GM12878 (cell line): ENCODE data around the gene ARFGAP2. TPM values are rescaled to one million over a fixed set of nuclear protein-coding genes. Genes with fewer than 3 reads are reported as not detected.
A peak's percentile ranks its signal among the peaks of the same experiment; 100 is the strongest.

Source experiments
- CEBPB ChIP-seq, 2 experiments: fragments of 150-350 bp in 1 of 2; IDR thresholded peaks; 2 replicates each; pipeline ENCODE4 v1.6.1; 2012 to 2014; ENCODE audit warnings: low read depth in 2 of 2, low read length in 2 of 2, borderline replicate concordance in 1 of 2, inconsistent platforms in 1 of 2
- CHD2 ChIP-seq: IDR thresholded peaks from 2 replicates; pipeline ENCODE4 v1.6.1; 2011; ENCODE audit warnings: low read depth, low read length, improper control_type of control experiment, borderline replicate concordance
- CREM ChIP-seq: IDR thresholded peaks from 2 replicates; pipeline ENCODE4 v1.6.1; 2014; ENCODE audit warnings: antibody characterized with exemption, low read depth
- FOXK2 ChIP-seq: fragments of 450-650 bp; IDR thresholded peaks from 2 replicates; pipeline ENCODE4 v1.6.1; 2017; ENCODE audit warnings: mild to moderate bottlenecking, moderate library complexity
- HDGF ChIP-seq: fragments of 450-650 bp; IDR thresholded peaks from 2 replicates; pipeline ENCODE4 v1.6.1; 2016; ENCODE audit warnings: antibody characterized with exemption
- IKZF1 ChIP-seq: fragments of 450-650 bp; conservative IDR thresholded peaks from 2 replicates; pipeline ENCODE4 v1.6.1; 2017; ENCODE audit warnings: antibody characterized with exemption, mild to moderate bottlenecking
- IKZF2 ChIP-seq, 2 experiments: fragments of 450-650 bp; IDR thresholded peaks; 2 replicates each; pipeline ENCODE4 v1.6.1; 2017; ENCODE audit warnings: mild to moderate bottlenecking in 2 of 2, moderate library complexity in 2 of 2
- MAX ChIP-seq: IDR thresholded peaks from 2 replicates; pipeline ENCODE4 v1.6.1; 2012; ENCODE audit warnings: low read depth, low read length, improper control_type of control experiment
- MEF2A ChIP-seq: IDR thresholded peaks from 2 replicates; pipeline ENCODE4 v1.6.1; 2011; ENCODE audit warnings: low read depth, mild to moderate bottlenecking, low read length, moderate library complexity; ENCODE audit not compliant: insufficient read depth
- NFYB ChIP-seq: IDR thresholded peaks from 2 replicates; pipeline ENCODE4 v1.6.1; 2011; ENCODE audit warnings: low read depth, mild to moderate bottlenecking, low read length, improper control_type of control experiment, moderate library complexity; ENCODE audit not compliant: insufficient read depth
- REST ChIP-seq: IDR thresholded peaks from 2 replicates; pipeline ENCODE4 v1.6.1; 2012; ENCODE audit warnings: mild to moderate bottlenecking, low read depth, low read length
- SMARCA5 ChIP-seq: fragments of 450-650 bp; IDR thresholded peaks from 2 replicates; pipeline ENCODE4 v1.6.1; 2017; ENCODE audit warnings: mild to moderate bottlenecking
- STAT1 ChIP-seq: fragments of 450-650 bp; conservative IDR thresholded peaks from 2 replicates; pipeline ENCODE4 v1.6.1; 2014; ENCODE audit warnings: antibody characterized with exemption, mild to moderate bottlenecking
- TCF3 ChIP-seq: IDR thresholded peaks from 2 replicates; pipeline ENCODE4 v1.6.1; 2012; ENCODE audit warnings: low read depth, mild to moderate bottlenecking, low read length, borderline replicate concordance; ENCODE audit not compliant: insufficient read depth
- polyA plus RNA-seq, 11 experiments: library from polyadenylated mRNA; depleted of rRNA in 4 of 11; unstranded in 6 of 11; stranded (reverse) in 5 of 11; fragments of >200 nt; fragmentation: Nextera tagmentation in 4 of 11; fragmentation: Illumina TruSeq in 1 of 11; extraction: Ambion mirVana in 4 of 11; extraction: Trizol in 1 of 11; gene quantifications; 1 replicate in 1 of 11; 2 replicates in 10 of 11; pipeline versions ENCODE4 v1.2.1 to v1.2.3, GENCODE V29; 2011 to 2016; ENCODE audit warnings: inconsistent platforms in 2 of 11, missing spikeins in 2 of 11, low read depth in 1 of 11
- total RNA-seq, 4 experiments: library from RNA; depleted of rRNA in 3 of 4; stranded (reverse); fragments of >200 nt in 3 of 4; fragmentation: Illumina TruSeq in 1 of 4; extraction: Trizol in 1 of 4; gene quantifications; 2 replicates each; pipeline versions ENCODE4 v1.2.1 to v1.2.3, GENCODE V29; 2013 to 2021
- TF ChIP-seq, protein P1 (sequence below): fragments of 450-650 bp; IDR thresholded peaks from 2 replicates; pipeline ENCODE4 v1.6.1; 2017; ENCODE audit warnings: mild to moderate bottlenecking, moderate library complexity
- TF ChIP-seq, protein P2 (sequence below), 3 experiments: IDR thresholded peaks in 2 of 3; conservative IDR thresholded peaks in 1 of 3; 2 replicates each; pipeline ENCODE4 v1.5.1; 2011; ENCODE audit warnings: low read depth in 3 of 3, low read length in 3 of 3, mild to moderate bottlenecking in 3 of 3, control low read depth in 2 of 3, moderate library complexity in 2 of 3, inconsistent platforms in 1 of 3, mixed read lengths in 1 of 3; ENCODE audit not compliant: control insufficient read depth in 2 of 3, insufficient read depth in 1 of 3; ENCODE audit errors: extremely low read depth in 1 of 3

ARFGAP2 gene
- total and polyA plus RNA-seq, 10 of the 15 experiments (the other 5 are each of a cell fraction or from before 2014, with no cell fraction given), result 20.9 to 100 (median 75.5) TPM

DNA sequence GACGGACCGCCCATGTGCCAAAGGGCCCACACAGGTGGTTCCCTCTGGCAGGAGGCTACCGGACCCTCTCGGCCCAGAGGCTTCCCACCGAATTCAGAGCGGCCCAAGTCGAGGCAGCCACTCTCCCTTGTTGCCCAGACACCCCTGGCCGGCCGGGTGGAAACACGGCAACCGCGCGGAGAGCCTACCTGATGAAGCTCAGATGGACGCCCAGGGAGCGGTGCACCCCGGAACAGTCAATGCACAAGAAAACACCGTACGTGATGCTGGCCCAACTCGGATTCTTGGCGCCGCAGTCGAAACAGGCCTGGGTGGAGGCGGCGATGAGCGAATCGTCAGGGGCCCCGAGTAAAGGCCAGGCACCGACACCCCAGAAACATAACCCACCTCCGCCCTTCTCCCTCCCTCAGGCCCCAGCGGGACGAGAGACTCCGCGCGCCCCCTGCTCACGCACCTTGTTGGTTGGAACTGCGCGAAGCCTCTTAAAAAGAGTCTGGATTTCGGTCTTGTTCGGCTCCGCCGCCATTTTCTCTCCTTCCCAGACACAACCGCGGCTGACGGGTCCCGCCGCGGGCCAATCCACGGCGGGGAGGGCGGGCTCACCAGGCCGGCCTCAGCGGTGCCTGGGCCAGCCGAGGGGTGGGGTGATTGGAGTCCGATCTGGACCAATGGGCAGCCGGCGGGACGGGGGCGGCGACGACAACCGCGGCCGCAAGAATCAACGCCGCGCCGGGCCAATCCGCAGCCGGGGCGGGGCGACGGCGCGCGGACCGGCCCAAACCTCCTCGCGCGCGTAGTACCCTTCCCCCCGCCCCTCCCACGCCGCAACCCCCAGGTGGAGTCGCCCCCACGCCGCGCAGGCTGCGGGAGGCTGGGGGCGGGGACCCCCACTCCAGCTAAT lies at the start of gene ARFGAP2 (continued):
- 0 out of 2 replicates have a peak, but pooled peaks have one; percentile 9 for TF ChIP-seq REST
- TF ChIP-seq HDGF, result no peak
- TF ChIP-seq MAX, result 0 out of 2 replicates have a peak, but pooled peaks have one; percentile 28
- TF ChIP-seq, protein P1, sequence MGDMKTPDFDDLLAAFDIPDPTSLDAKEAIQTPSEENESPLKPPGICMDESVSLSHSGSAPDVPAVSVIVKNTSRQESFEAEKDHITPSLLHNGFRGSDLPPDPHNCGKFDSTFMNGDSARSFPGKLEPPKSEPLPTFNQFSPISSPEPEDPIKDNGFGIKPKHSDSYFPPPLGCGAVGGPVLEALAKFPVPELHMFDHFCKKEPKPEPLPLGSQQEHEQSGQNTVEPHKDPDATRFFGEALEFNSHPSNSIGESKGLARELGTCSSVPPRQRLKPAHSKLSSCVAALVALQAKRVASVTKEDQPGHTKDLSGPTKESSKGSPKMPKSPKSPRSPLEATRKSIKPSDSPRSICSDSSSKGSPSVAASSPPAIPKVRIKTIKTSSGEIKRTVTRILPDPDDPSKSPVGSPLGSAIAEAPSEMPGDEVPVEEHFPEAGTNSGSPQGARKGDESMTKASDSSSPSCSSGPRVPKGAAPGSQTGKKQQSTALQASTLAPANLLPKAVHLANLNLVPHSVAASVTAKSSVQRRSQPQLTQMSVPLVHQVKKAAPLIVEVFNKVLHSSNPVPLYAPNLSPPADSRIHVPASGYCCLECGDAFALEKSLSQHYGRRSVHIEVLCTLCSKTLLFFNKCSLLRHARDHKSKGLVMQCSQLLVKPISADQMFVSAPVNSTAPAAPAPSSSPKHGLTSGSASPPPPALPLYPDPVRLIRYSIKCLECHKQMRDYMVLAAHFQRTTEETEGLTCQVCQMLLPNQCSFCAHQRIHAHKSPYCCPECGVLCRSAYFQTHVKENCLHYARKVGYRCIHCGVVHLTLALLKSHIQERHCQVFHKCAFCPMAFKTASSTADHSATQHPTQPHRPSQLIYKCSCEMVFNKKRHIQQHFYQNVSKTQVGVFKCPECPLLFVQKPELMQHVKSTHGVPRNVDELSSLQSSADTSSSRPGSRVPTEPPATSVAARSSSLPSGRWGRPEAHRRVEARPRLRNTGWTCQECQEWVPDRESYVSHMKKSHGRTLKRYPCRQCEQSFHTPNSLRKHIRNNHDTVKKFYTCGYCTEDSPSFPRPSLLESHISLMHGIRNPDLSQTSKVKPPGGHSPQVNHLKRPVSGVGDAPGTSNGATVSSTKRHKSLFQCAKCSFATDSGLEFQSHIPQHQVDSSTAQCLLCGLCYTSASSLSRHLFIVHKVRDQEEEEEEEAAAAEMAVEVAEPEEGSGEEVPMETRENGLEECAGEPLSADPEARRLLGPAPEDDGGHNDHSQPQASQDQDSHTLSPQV, result no peak
- no peak for TF ChIP-seq IKZF2 (IDR thresholded peaks at IDR 0.05)
- peak; percentile 58 for TF ChIP-seq IKZF1
- TF ChIP-seq, protein P2, sequence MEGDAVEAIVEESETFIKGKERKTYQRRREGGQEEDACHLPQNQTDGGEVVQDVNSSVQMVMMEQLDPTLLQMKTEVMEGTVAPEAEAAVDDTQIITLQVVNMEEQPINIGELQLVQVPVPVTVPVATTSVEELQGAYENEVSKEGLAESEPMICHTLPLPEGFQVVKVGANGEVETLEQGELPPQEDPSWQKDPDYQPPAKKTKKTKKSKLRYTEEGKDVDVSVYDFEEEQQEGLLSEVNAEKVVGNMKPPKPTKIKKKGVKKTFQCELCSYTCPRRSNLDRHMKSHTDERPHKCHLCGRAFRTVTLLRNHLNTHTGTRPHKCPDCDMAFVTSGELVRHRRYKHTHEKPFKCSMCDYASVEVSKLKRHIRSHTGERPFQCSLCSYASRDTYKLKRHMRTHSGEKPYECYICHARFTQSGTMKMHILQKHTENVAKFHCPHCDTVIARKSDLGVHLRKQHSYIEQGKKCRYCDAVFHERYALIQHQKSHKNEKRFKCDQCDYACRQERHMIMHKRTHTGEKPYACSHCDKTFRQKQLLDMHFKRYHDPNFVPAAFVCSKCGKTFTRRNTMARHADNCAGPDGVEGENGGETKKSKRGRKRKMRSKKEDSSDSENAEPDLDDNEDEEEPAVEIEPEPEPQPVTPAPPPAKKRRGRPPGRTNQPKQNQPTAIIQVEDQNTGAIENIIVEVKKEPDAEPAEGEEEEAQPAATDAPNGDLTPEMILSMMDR (IDR thresholded peaks at IDR 0.05 in 2 of 3, conservative IDR thresholded peaks at IDR 0.05 in 1 of 3; ENCODE audit: control insufficient read depth in 2 of 3, extremely low read depth in 1 of 3, insufficient read depth in 1 of 3, low read depth in 3 of 3, low read length in 3 of 3), result no peak
- TF ChIP-seq SMARCA5, result no peak
- TF ChIP-seq NFYB, result peak; percentile 95
- peak; percentile 84; the same call in 1 of the 2 replicates for TF ChIP-seq STAT1
- TF ChIP-seq MEF2A, result no peak
- TF ChIP-seq FOXK2, result 0 out of 2 replicates have a peak, but pooled peaks have one; percentile 25
- peak; percentile 68 for TF ChIP-seq CHD2
- no peak for TF ChIP-seq CEBPB (IDR thresholded peaks at IDR 0.05; ENCODE audit: borderline replicate concordance in 1 of 2, low read depth in 2 of 2, low read length in 2 of 2)
- no peak for TF ChIP-seq TCF3
- TF ChIP-seq CREM, result peak; percentile 46; the same call in 1 of the 2 replicates
